CD4-positive, alpha-beta memory T cell (primary cell): Measurements from ENCODE around the gene TBC1D2. TPM values are rescaled to one million over a fixed set of nuclear protein-coding genes. Genes with fewer than 3 reads are reported as not detected.
A peak's percentile ranks its signal among the peaks of the same experiment; 100 is the strongest.

Source experiments
- CTCF ChIA-PET: fragments of 350-600 bp; sonication (Branson Sonifier 250); formaldehyde crosslinking; loops from one replicate; lab custom pipeline; 2021; ENCODE audit warnings: inconsistent platforms; ENCODE audit not compliant: partially characterized antibody; lab: Charles Lee
- POLR2A ChIA-PET: fragments of 350-600 bp; sonication (Branson Sonifier 250); formaldehyde crosslinking; loops from one replicate; lab custom pipeline; 2021; ENCODE audit not compliant: partially characterized antibody; lab: Charles Lee
- DNase-seq, 5 donors: peaks; one replicate each; pipeline versions ENCODE4 v3.0.0 to v3.0.0-alpha.2; 2020 to 2022; ENCODE audit warnings: mixed read lengths in 1 of 5
- H3K27ac ChIP-seq: one replicate; pipeline ENCODE4 v1.7.0; 2013; ENCODE audit warnings: low read depth, low read length
- H3K27me3 ChIP-seq: 2 replicates; pipeline ENCODE4 v1.7.0; 2013; ENCODE audit warnings: mild to moderate bottlenecking, low read length, moderate library complexity; ENCODE audit not compliant: insufficient read depth
- H3K36me3 ChIP-seq: 2 replicates; pipeline ENCODE4 v1.7.0; 2013; ENCODE audit warnings: mild to moderate bottlenecking, low read length, moderate library complexity; ENCODE audit not compliant: insufficient read depth
- H3K4me1 ChIP-seq: 2 replicates; pipeline ENCODE4 v1.7.0; 2013; ENCODE audit warnings: mild to moderate bottlenecking, low read length, moderate library complexity; ENCODE audit not compliant: insufficient read depth
- H3K4me3 ChIP-seq, 2 donors: one replicate each; pipeline ENCODE4 v1.7.0; 2013; ENCODE audit warnings: low read length in 2 of 2, mild to moderate bottlenecking in 1 of 2
- H3K9me3 ChIP-seq, 2 donors: one replicate each; pipeline ENCODE4 v1.7.0; 2013; ENCODE audit warnings: low read length in 2 of 2, control low read depth in 1 of 2; ENCODE audit not compliant: control insufficient read depth in 1 of 2
- H3K27ac Mint-ChIP-seq, 7 donors: one replicate each; pipeline ENCODE4 v1.8.0; 2020 to 2021; ENCODE audit warnings: mixed read lengths in 7 of 7, mild to moderate bottlenecking in 6 of 7, inconsistent platforms in 3 of 7, moderate library complexity in 3 of 7
- H3K27me3 Mint-ChIP-seq, 2 donors: one replicate each; pipeline ENCODE4 v1.8.0; 2020 to 2021; ENCODE audit warnings: mixed read lengths in 2 of 2
- H3K36me3 Mint-ChIP-seq, 2 donors: one replicate each; pipeline ENCODE4 v1.8.0; 2020 to 2021; ENCODE audit warnings: mixed read lengths in 2 of 2, inconsistent platforms in 1 of 2, mild to moderate bottlenecking in 1 of 2
- H3K4me1 Mint-ChIP-seq, 4 donors: one replicate each; pipeline ENCODE4 v1.8.0; 2020 to 2021; ENCODE audit warnings: mixed read lengths in 4 of 4, mild to moderate bottlenecking in 1 of 4
- H3K4me3 Mint-ChIP-seq, 8 donors: one replicate each; pipeline ENCODE4 v1.8.0; 2020 to 2021; ENCODE audit warnings: mixed read lengths in 8 of 8, mild to moderate bottlenecking in 7 of 8, moderate library complexity in 6 of 8, inconsistent platforms in 3 of 8
- H3K9me3 Mint-ChIP-seq, 8 donors: one replicate each; pipeline ENCODE4 v1.8.0; 2020 to 2021; ENCODE audit warnings: mixed read lengths in 8 of 8, mild to moderate bottlenecking in 5 of 8, inconsistent platforms in 3 of 8, moderate library complexity in 1 of 8
- intact Hi-C: fragments of 100-400 bp; cut with micrococcal nuclease; formaldehyde crosslinking; loops from one replicate; pipeline ENCODE4 v1.15.1; 2023
- polyA plus RNA-seq, 2 donors: library from polyadenylated mRNA; unstranded; fragments of 300-500 nt; fragmentation: Illumina TruSeq; gene quantifications; one replicate each; pipeline ENCODE4 v1.2.3, GENCODE V29; 2021
- total RNA-seq, 2 experiments: library from RNA; stranded (reverse); gene quantifications; one replicate each; pipeline ENCODE4 v1.2.3, GENCODE V29; 2021

Gene TBC1D2
- total and polyA plus RNA-seq, 4 experiments from 2014 or later, result 2.1 to 11.4 (median 11.1) TPM

- intact Hi-C loops, result no loop called here
- Mint-ChIP-seq H3K27ac (peak overlapping the region in 2 of 7 donors; percentile 24 to 71), H3K36me3 (peaks cover 4 to 7% of the 10 kb centered on the region in 2 donors), H3K9me3 (no peaks in the 10 kb centered on the region), H3K4me1 (peaks cover 30 to 71% (median 47%) of the 10 kb centered on the region in 4 donors), H3K4me3 (no peak overlapping the region), H3K27me3 (no peaks in the 10 kb centered on the region)
- Histone ChIP-seq H3K4me1 (peaks cover 19% of the 10 kb centered on the region), H3K4me3 (no peak overlapping the region), H3K27me3 (no peaks in the 10 kb centered on the region), H3K9me3 (no peaks in the 10 kb centered on the region), H3K27ac (no peak overlapping the region), H3K36me3 (no peaks in the 10 kb centered on the region)
- ChIA-PET POLR2A (interaction anchor here (1.2 kb wide), 1 partner anchor 11 kb away, joined by 4 read pairs; no protein-coding TSS in a partner anchor), CTCF (interaction anchor here (1.1 to 1.4 kb wide), 2 partner anchors 12 to 22 kb away, joined by 3 read pairs; no protein-coding TSS in a partner anchor)
- no peak for DNase-seq
Measured at GRCh38 chr9:98182889-98183599, 72.4 kb downstream of the TBC1D2 start.

DNA sequence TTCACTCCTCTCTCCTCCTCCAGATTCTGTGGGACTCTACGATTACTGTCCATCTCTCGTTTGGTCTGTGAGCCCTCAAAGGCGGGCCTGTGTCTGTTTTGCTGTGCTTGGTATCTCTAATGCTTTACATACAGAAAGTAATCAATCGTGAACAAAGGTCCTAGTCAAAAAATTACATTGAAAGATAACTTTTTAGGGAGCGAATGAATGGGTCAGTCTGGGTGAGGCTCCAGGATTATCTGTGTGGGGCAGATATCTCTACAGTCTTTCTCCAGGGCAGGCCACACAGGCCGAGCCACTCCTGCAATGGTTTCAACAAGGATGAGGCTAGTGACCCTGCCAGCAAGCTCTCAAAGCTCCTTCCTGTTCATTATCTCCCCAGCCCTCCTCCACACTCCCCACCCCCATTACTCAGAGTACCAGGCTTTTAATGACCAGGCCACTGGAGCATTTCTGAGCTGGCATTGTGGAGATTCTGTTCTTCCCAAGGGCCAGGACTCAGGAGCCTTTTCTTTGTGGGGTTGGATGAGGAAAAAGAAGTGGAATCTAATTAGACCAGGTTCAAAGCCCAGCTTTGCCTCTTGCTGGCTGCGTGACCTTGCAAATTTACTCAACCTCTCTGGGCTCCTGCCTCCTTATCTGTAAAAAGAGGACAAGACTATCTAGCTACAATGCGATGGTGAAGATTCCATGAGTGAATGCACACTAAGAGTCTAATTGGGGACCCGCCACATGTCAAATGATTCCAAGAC, 73.2 kb downstream of the TBC1D2 start:
- intact Hi-C loops, result no loop called here
- Mint-ChIP-seq H3K36me3 (peaks cover 4 to 7% of the 10 kb centered on the region in 2 donors), H3K27ac (peak overlapping the region in 3 of 7 donors; percentile 4 to 79 (median 71)), H3K9me3 (no peaks in the 10 kb centered on the region), H3K4me3 (no peak overlapping the region), H3K4me1 (peaks cover 26 to 66% (median 41%) of the 10 kb centered on the region in 4 donors), H3K27me3 (no peaks in the 10 kb centered on the region)
- peaks cover 18% of the 10 kb centered on the region for H3K4me1 ChIP-seq
- ChIA-PET POLR2A (interaction anchor here (1.2 kb wide), 1 partner anchor 10 kb away, joined by 4 read pairs; no protein-coding TSS in a partner anchor), CTCF (interaction anchor here (1.1 to 1.4 kb wide), 2 partner anchors 11 to 23 kb away, joined by 3 read pairs; no protein-coding TSS in a partner anchor)
- DNase-seq, result no peak
- no peak overlapping the region for H3K27ac ChIP-seq
- no peak overlapping the region for H3K4me3 ChIP-seq
- no peaks in the 10 kb centered on the region for H3K27me3 ChIP-seq
- H3K9me3 ChIP-seq, result no peaks in the 10 kb centered on the region
- no peaks in the 10 kb centered on the region for H3K36me3 ChIP-seq

DNA sequence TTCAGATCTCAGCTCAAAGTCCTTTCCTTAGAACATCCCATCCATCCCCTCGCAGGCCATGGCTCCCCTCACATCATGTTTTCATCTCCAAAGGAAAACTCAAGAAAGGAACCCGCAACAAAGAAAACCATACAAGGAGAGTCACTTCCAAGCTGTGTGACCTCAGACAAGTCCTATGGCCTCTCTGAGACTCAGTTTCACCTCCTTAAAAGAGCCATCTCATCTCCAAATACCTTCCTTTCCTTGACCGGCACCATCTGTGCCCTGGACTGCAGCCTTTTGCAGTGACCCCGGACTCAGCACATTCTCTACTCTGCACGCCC, 73.7 kb downstream of the TBC1D2 start:
- Mint-ChIP-seq H3K4me1 (peaks cover 26 to 67% (median 41%) of the 10 kb centered on the region in 4 donors), H3K27me3 (no peaks in the 10 kb centered on the region), H3K36me3 (peaks cover 4 to 7% of the 10 kb centered on the region in 2 donors), H3K27ac (peak overlapping the region in 4 of 7 donors; percentile 22 to 79 (median 38)), H3K9me3 (no peaks in the 10 kb centered on the region), H3K4me3 (no peak overlapping the region)
- Histone ChIP-seq H3K9me3 (no peaks in the 10 kb centered on the region), H3K4me3 (no peak overlapping the region), H3K27ac (no peak overlapping the region), H3K36me3 (no peaks in the 10 kb centered on the region), H3K4me1 (peaks cover 18% of the 10 kb centered on the region), H3K27me3 (no peaks in the 10 kb centered on the region)
- no peak for DNase-seq
- POLR2A ChIA-PET, result interaction anchor here (1.2 kb wide), 1 partner anchor 9 kb away, joined by 4 read pairs; no protein-coding TSS in a partner anchor
- intact Hi-C loops, result no loop called here
- CTCF ChIA-PET, result interaction anchor here (1.4 kb wide), 1 partner anchor 24 kb away, joined by 3 read pairs; no protein-coding TSS in a partner anchor

DNA sequence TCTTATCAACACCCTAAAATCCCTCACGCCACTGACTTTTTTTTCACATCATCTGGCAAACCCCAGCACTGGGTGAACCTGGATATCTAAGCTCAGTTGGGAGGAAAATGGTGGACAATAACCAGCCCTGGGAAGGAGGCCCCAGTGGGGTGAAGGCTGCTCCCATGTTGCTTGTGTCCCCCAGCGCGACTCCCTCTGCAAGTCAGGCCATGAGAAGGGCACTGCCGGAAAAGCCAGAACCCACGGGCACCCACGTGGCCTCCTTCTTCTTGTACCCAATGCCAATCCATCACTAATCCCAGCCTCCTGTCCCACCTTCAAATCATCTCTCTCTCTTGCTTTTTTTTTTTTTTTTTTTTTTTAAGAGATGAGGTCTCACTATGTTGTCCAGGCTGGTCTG, 74.5 kb downstream of the TBC1D2 start:
- Mint-ChIP-seq H3K9me3 (no peaks in the 10 kb centered on the region), H3K4me3 (peak overlapping the region in 1 of 8 donors; percentile 2), H3K36me3 (peaks cover 4 to 7% of the 10 kb centered on the region in 2 donors), H3K4me1 (peaks cover 26 to 70% (median 41%) of the 10 kb centered on the region in 4 donors), H3K27me3 (no peaks in the 10 kb centered on the region), H3K27ac (peak overlapping the region in 1 of 7 donors; percentile 29)
- no peak overlapping the region for H3K27ac ChIP-seq
- ChIA-PET POLR2A (no interaction called here), CTCF (interaction anchor here (1.2 kb wide), 1 partner anchor 11 kb away, joined by 3 read pairs; no protein-coding TSS in a partner anchor)
- intact Hi-C loops, result no loop called here
- no peaks in the 10 kb centered on the region for H3K27me3 ChIP-seq
- H3K4me3 ChIP-seq, result no peak overlapping the region
- no peaks in the 10 kb centered on the region for H3K36me3 ChIP-seq
- peaks cover 18% of the 10 kb centered on the region for H3K4me1 ChIP-seq
- DNase-seq, result no peak
- no peaks in the 10 kb centered on the region for H3K9me3 ChIP-seq

DNA sequence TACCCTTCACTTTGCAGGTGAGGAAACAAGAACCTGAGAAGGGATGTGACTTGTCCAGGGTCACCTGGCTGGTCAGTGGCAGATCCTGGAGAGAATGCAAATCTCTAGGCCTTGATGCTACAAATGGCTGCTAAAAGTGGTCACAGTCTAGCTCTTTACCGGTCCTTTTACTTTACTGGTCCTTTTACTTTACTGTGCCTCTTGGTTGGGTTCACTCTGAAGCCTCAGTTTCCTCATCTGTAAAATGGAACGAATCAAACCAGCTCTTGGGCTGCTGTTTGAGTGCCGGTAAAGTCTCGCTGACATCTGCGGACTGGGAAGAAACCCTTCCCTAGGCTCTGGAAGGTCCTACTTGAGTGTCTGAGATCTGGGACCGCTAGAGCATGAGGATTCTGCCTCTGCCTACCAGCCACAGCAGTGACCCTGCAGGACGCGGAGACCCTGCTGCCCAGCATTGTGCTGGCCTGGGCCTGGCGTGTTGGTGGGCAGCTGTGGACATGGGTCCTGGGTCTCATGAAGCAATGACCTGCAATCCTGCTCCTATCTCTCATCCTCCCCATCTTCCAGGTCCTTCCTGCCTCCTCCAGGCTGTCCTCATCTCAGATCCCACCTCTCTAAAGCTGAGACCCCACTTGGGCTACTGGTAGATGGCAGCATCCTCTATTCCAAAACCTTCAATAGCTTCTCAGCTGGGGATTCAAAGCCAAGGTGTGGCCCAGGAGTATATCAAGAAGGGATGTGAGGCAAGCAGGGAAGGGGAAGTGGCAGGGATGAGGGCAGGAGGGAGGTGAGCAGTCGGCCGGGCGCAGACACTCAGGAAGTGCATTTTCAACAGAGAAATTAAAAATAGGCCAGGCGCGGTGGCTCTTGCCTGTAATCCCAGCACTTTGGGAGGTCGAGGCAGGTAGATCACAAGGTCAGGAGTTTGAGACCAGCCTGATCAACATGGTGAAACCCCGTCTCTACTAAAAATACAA, 76.3 kb downstream of the TBC1D2 start:
- Histone ChIP-seq H3K4me1 (peaks cover 11% of the 10 kb centered on the region), H3K27me3 (no peaks in the 10 kb centered on the region), H3K9me3 (no peaks in the 10 kb centered on the region), H3K4me3 (no peak overlapping the region), H3K27ac (no peak overlapping the region), H3K36me3 (no peaks in the 10 kb centered on the region)
- H3K27ac Mint-ChIP-seq, result peak overlapping the region in 2 of 7 donors; percentile 37 to 66
- intact Hi-C loops, result no loop called here
- peak overlapping the region in 1 of 8 donors; percentile 17 for H3K4me3 Mint-ChIP-seq
- no peaks in the 10 kb centered on the region for H3K9me3 Mint-ChIP-seq
- ChIA-PET CTCF (interaction anchor here (1.6 to 1.8 kb wide), 2 partner anchors 11 to 595 kb away, joined by 3 read pairs; no protein-coding TSS in a partner anchor), POLR2A (no interaction called here)
- no peak for DNase-seq
- peaks cover 20 to 55% (median 36%) of the 10 kb centered on the region in 4 donors for H3K4me1 Mint-ChIP-seq
- H3K36me3 Mint-ChIP-seq, result peaks cover 0 to 7% of the 10 kb centered on the region in 2 donors
- H3K27me3 Mint-ChIP-seq, result no peaks in the 10 kb centered on the region

DNA sequence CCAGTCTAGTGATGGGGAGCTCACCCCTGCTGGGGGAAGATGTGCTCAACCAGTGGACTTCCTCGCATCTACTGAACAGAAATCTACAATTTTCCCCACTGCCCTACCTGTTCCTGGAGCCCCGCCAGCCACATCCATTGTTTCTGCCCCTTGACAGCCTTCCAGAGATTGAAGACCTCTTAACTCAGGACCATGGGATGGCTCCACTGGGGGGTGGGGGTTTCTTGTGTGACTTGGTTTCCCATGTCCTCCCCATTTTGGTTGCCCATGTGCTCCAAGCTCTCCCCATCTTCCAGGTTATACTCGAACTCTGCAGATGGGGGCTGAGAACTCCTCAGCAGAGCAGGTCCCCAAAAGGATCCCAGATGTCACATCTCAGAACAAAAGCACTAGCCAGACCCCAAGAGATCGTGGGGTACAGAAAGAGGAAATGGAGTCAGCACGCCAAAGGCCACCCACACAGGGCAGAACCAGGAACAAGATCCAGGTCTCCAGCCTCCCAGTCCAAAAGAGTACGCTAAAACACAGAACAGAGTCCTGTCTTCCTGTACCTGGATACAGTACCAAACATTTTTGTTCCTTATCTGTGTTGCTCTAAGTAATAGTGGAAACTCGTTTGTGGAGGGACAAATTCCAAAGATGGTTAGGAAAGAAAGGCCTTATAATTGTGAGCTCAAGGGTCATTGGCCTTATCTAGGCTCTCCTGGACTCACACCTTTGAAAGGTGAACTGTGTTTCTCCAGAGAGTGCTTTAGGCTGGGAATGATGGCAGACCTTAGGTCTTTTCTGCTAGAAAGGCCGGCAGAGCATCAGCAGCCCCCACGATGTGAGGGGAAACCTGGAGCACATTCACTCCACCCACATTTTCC, 78.8 kb downstream of the TBC1D2 start:
- Mint-ChIP-seq H3K27ac (peak overlapping the region in 6 of 7 donors; percentile 22 to 84 (median 44)), H3K4me1 (peaks cover 15 to 55% (median 32%) of the 10 kb centered on the region in 4 donors), H3K9me3 (no peaks in the 10 kb centered on the region), H3K4me3 (no peak overlapping the region), H3K36me3 (peaks cover 0 to 2% of the 10 kb centered on the region in 2 donors), H3K27me3 (no peaks in the 10 kb centered on the region)
- intact Hi-C loops, result no loop called here
- Histone ChIP-seq H3K27ac (no peak overlapping the region), H3K36me3 (no peaks in the 10 kb centered on the region), H3K27me3 (no peaks in the 10 kb centered on the region), H3K4me3 (no peak overlapping the region), H3K9me3 (no peaks in the 10 kb centered on the region), H3K4me1 (peaks cover 11% of the 10 kb centered on the region)
- ChIA-PET CTCF (interaction anchor here (1.6 kb wide), 1 partner anchor 9 kb away, joined by 3 read pairs; no protein-coding TSS in a partner anchor), POLR2A (no interaction called here)
- no peak for DNase-seq
